ENCODE data around the gene AFF3. TPM values are rescaled to one million over a fixed set of nuclear protein-coding genes. Genes with fewer than 3 reads are reported as not detected.

Gene AFF3
- polyA plus RNA-seq, 1 donor (not counting 4 experiments of a cell fraction or from before 2014, with no cell fraction given) = not detected

- H3K27ac ChIP-seq (ENCODE audit: control insufficient read depth, insufficient read depth, low read length) = no peak overlapping the region
- no peak overlapping the region for H3K4me3 ChIP-seq (ENCODE audit: control insufficient read depth in 2 of 3, extremely low read depth in 1 of 3, insufficient read depth in 2 of 3, low read depth in 1 of 3, low read length in 3 of 3)
- FAIRE-seq = no peak
- dilution Hi-C loops (cut with MboI; ENCODE audit: extremely low pct_ligation_motif_present, low sequenced_read_pairs) = no loop called here
- H3K9ac ChIP-seq (ENCODE audit: control insufficient read depth, extremely low read depth, insufficient read depth, low read length) = no peak overlapping the region
- H3K79me2 ChIP-seq (ENCODE audit: control insufficient read depth, insufficient read depth, low read length) = no peaks in the 10 kb centered on the region
- no peaks in the 10 kb centered on the region for H3K9me3 ChIP-seq (ENCODE audit: control insufficient read depth, low read depth, low read length)
- H2AFZ ChIP-seq (ENCODE audit: control insufficient read depth, low read length) = no peak overlapping the region
- no peak overlapping the region for H3K4me2 ChIP-seq (ENCODE audit: control insufficient read depth, extremely low read depth, insufficient read depth, low read depth, low read length)
- H4K20me1 ChIP-seq (ENCODE audit: control insufficient read depth, extremely low read depth, insufficient read depth, low read length) = no peaks in the 10 kb centered on the region
- H3K4me1 ChIP-seq (ENCODE audit: control insufficient read depth, extremely low read depth, insufficient read depth, low read length) = no peaks in the 10 kb centered on the region
- TF ChIP-seq CTCF (optimal IDR thresholded peaks at IDR 0.05 in 1 of 3, IDR thresholded peaks at IDR 0.05 in 1 of 3, conservative IDR thresholded peaks at IDR 0.05 in 1 of 3; ENCODE audit: extremely low read depth in 1 of 3, insufficient read depth in 2 of 3, low read length in 3 of 3) (no peak), EZH2 (IDR thresholded peaks at IDR 0.05; ENCODE audit: low read length) (no peak)
- no peaks in the 10 kb centered on the region for H3K27me3 ChIP-seq (ENCODE audit: control insufficient read depth, extremely low read depth, insufficient read depth, low read length)
- no peaks in the 10 kb centered on the region for H3K9me1 ChIP-seq (ENCODE audit: control insufficient read depth, extremely low read depth, insufficient read depth, low read length)
- DNase-seq (ENCODE audit: low read depth, low spot score) = no peak
- H3K36me3 ChIP-seq (ENCODE audit: control insufficient read depth in 2 of 2, extremely low read depth in 1 of 2, insufficient read depth in 2 of 2, low read length in 2 of 2) = no peaks in the 10 kb centered on the region
Observed at GRCh38 chr2:99961196-99961913, 181.0 kb downstream of the AFF3 start.

DNA sequence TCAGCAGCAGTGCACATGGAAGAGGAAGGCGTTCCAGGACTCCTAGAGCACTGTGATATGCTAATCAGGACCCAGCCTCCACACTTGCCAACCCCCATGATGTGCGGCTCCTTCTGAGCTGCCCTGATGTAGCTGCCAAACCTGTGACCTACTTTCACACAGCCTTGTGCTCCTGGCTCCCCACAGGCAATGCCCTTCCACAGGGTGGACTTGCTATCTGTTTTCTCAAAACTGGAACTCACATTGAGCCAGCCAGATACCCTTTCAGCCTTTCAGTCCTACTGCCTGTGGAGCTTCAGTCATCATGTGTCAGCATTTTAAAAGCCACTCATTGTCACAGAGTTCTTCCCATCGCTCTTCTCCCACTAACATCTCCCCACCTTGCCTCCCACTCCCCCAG lies 181.6 kb downstream of the AFF3 start:
- H3K4me2 ChIP-seq (ENCODE audit: control insufficient read depth, extremely low read depth, insufficient read depth, low read depth, low read length) = no peak overlapping the region
- no peaks in the 10 kb centered on the region for H3K36me3 ChIP-seq (ENCODE audit: control insufficient read depth in 2 of 2, extremely low read depth in 1 of 2, insufficient read depth in 2 of 2, low read length in 2 of 2)
- dilution Hi-C loops (cut with MboI; ENCODE audit: extremely low pct_ligation_motif_present, low sequenced_read_pairs) = no loop called here
- H3K79me2 ChIP-seq (ENCODE audit: control insufficient read depth, insufficient read depth, low read length) = no peaks in the 10 kb centered on the region
- FAIRE-seq = no peak
- no peak overlapping the region for H3K4me3 ChIP-seq (ENCODE audit: control insufficient read depth in 2 of 3, extremely low read depth in 1 of 3, insufficient read depth in 2 of 3, low read depth in 1 of 3, low read length in 3 of 3)
- H2AFZ ChIP-seq (ENCODE audit: control insufficient read depth, low read length) = no peak overlapping the region
- H3K9ac ChIP-seq (ENCODE audit: control insufficient read depth, extremely low read depth, insufficient read depth, low read length) = no peak overlapping the region
- no peak overlapping the region for H3K27ac ChIP-seq (ENCODE audit: control insufficient read depth, insufficient read depth, low read length)
- no peak for DNase-seq (ENCODE audit: low read depth, low spot score)
- H3K4me1 ChIP-seq (ENCODE audit: control insufficient read depth, extremely low read depth, insufficient read depth, low read length) = no peaks in the 10 kb centered on the region
- H3K27me3 ChIP-seq (ENCODE audit: control insufficient read depth, extremely low read depth, insufficient read depth, low read length) = no peaks in the 10 kb centered on the region
- no peaks in the 10 kb centered on the region for H3K9me1 ChIP-seq (ENCODE audit: control insufficient read depth, extremely low read depth, insufficient read depth, low read length)
- no peak for TF ChIP-seq CTCF (optimal IDR thresholded peaks at IDR 0.05 in 1 of 3, IDR thresholded peaks at IDR 0.05 in 1 of 3, conservative IDR thresholded peaks at IDR 0.05 in 1 of 3; ENCODE audit: extremely low read depth in 1 of 3, insufficient read depth in 2 of 3, low read length in 3 of 3)
- no peak for TF ChIP-seq EZH2 (IDR thresholded peaks at IDR 0.05; ENCODE audit: low read length)
- no peaks in the 10 kb centered on the region for H4K20me1 ChIP-seq (ENCODE audit: control insufficient read depth, extremely low read depth, insufficient read depth, low read length)
- no peaks in the 10 kb centered on the region for H3K9me3 ChIP-seq (ENCODE audit: control insufficient read depth, low read depth, low read length)

Data from keratinocyte (primary cell).